HG03460 (cell line): ENCODE measurements around the gene TPX2.

Experiments used
- ATAC-seq: cut with Tn5 transposase; IDR thresholded peaks from one replicate; pipeline ENCODE4 v1.9.1; 2021; ENCODE audit not compliant: unreplicated experiment

The TPX2 gene

GRCh38 chr20:31705598-31706597 lies 33.2 kb upstream of the TPX2 start:
- peak; percentile 92 for ATAC-seq

GRCh38 chr20:31706607-31707257 lies 32.4 kb upstream of the TPX2 start:
- ATAC-seq = no peak

GRCh38 chr20:31707258-31707615 lies 31.9 kb upstream of the TPX2 start:
- no peak for ATAC-seq

GRCh38 chr20:31707994-31708735 lies 30.9 kb upstream of the TPX2 start:
- no peak for ATAC-seq

- no peak for ATAC-seq
These were observed 30.2 kb upstream of the TPX2 start for GRCh38 chr20:31708736-31709534.

- ATAC-seq = no peak
These were observed 29.2 kb upstream of the TPX2 start for GRCh38 chr20:31709939-31710338.

GRCh38 chr20:31710423-31711108 lies 28.5 kb upstream of the TPX2 start:
- ATAC-seq = no peak

GRCh38 chr20:31711179-31712111 lies 27.6 kb upstream of the TPX2 start:
- ATAC-seq = no peak

GRCh38 chr20:31712112-31712553 lies 27.0 kb upstream of the TPX2 start:
- no peak for ATAC-seq

- no peak for ATAC-seq
These were observed 26.4 kb upstream of the TPX2 start for GRCh38 chr20:31712564-31713311.

- ATAC-seq = no peak
These were observed 25.5 kb upstream of the TPX2 start for GRCh38 chr20:31713312-31714273.

- no peak for ATAC-seq
These were observed 23.3 kb upstream of the TPX2 start for GRCh38 chr20:31715766-31716165.

GRCh38 chr20:31716351-31716750 lies 22.7 kb upstream of the TPX2 start:
- no peak for ATAC-seq

GRCh38 chr20:31716818-31717477 lies 22.1 kb upstream of the TPX2 start:
- peak; percentile 18 for ATAC-seq

GRCh38 chr20:31717478-31718201 lies 21.4 kb upstream of the TPX2 start:
- peak; percentile 45 for ATAC-seq
